Esophagus squamous epithelium (tissue), 5 donors: Measurements from ENCODE around the gene ANGPTL7. TPM values are rescaled to one million over a fixed set of nuclear protein-coding genes. Genes with fewer than 3 reads are reported as not detected.

Experiments
- DNase-seq: peaks from one replicate; lab custom pipeline; 2025; lab: John Stamatoyannopoulos, UW
- H3K27ac ChIP-seq, 4 donors: fragments of 200-600 bp; sonication (generic); one replicate each; pipeline ENCODE4 v1.5.1; 2016 to 2019; ENCODE audit warnings: mild to moderate bottlenecking in 1 of 4
- H3K27me3 ChIP-seq, 4 donors: fragments of 200-600 bp; sonication (generic); 1 replicate in 3 of 4; 2 replicates in 1 of 4; pipeline versions ENCODE4 v1.5.1 to v1.6.0; 2017 to 2021; ENCODE audit warnings: antibody characterized with exemption in 1 of 4
- H3K36me3 ChIP-seq, 3 donors: fragments of 200-600 bp; sonication (generic); one replicate each; pipeline ENCODE4 v1.5.1; 2016 to 2019
- H3K4me1 ChIP-seq, 3 donors: fragments of 200-600 bp; sonication (generic); one replicate each; pipeline ENCODE4 v1.5.1; 2017 to 2019
- H3K4me3 ChIP-seq, 4 donors: fragments of 200-600 bp; sonication (generic); 1 replicate in 3 of 4; 2 replicates in 1 of 4; pipeline ENCODE4 v1.5.1; 2016 to 2019; ENCODE audit warnings: mild to moderate bottlenecking in 2 of 4, moderate library complexity in 1 of 4
- H3K9me3 ChIP-seq, 3 donors: fragments of 200-600 bp; sonication (generic); one replicate each; pipeline ENCODE4 v1.5.1; 2016 to 2019
- POLR2A ChIP-seq, 4 donors: fragments of 450-650 bp; IDR thresholded peaks; one replicate each; pipeline ENCODE4 v1.6.1; 2017; ENCODE audit warnings: antibody characterized with exemption in 4 of 4, mild to moderate bottlenecking in 4 of 4, moderate library complexity in 3 of 4
- WGBS, 2 donors: methylation state at CpG; one replicate each; pipeline ENCODE4 v1.1.5; 2018; 5-methylcytosine and 5-hydroxymethylcytosine counted together
- intact Hi-C: fragments of 100-400 bp; cut with DNase I; formaldehyde crosslinking; loops from one replicate; pipeline ENCODE4 v1.15.0; 2022
- total RNA-seq, 4 donors: library from RNA; depleted of rRNA; stranded (reverse); fragments of >200 nt; gene quantifications; one replicate each; pipeline ENCODE4 v1.1.0, GENCODE V29; 2016
- TF ChIP-seq, protein P1 (sequence below), 6 experiments: fragments of 450-650 bp in 4 of 6; fragments of 200-600 bp in 2 of 6; sonication (generic) in 2 of 6; IDR thresholded peaks; one replicate each; pipeline ENCODE4 v1.5.1; 2016 to 2019; ENCODE audit warnings: antibody characterized with exemption in 6 of 6, mild to moderate bottlenecking in 4 of 6, moderate library complexity in 4 of 6
- donor health status: DM: yes; HTN: yes; CAD: no.

Gene ANGPTL7, protein sequence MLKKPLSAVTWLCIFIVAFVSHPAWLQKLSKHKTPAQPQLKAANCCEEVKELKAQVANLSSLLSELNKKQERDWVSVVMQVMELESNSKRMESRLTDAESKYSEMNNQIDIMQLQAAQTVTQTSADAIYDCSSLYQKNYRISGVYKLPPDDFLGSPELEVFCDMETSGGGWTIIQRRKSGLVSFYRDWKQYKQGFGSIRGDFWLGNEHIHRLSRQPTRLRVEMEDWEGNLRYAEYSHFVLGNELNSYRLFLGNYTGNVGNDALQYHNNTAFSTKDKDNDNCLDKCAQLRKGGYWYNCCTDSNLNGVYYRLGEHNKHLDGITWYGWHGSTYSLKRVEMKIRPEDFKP
- total RNA-seq: 1 to 10 TPM in 2 of 4 donors, not detected in 2; 1.2 to 1.3 TPM

DNA sequence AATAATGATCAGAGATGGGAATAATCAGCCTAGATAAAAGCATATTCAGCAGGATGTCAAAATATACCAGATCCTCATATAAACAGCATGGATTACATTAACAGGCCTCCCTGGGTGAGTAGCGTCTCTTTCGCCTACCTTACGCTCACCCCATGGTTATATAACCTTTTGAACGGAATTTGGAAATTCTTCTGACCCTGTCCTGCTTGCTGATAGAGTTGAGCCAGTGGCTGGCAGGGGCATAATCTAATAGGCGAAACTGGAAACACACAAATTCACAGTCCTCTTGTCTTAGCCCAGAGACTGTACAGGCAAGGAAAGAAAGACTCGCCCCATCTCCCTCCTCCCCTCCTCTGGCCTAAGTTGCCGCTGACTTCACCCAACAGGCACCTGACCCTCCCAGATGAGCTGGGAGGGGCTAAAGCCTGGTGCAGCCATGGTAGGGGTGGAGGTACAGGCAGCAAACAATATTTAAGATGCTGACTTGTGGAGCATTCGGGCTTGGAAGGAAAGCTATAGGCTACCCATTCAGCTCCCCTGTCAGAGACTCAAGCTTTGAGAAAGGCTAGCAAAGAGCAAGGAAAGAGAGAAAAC, at the start of gene ANGPTL7:
Gene ANGPTL7, plus strand, starts transcription at position 498 of the 594 bp plus-strand sequence. CDS start 225 bp downstream, outside the sequence.
- Histone ChIP-seq H3K27ac (no peak within 1 kb of the TSS), H3K4me1 (peaks cover 0 to 6% (median 0%) of the 10 kb centered on the region in 3 donors), H3K27me3 (no peaks in the 10 kb centered on the region), H3K9me3 (no peaks in the 10 kb centered on the region), H3K36me3 (peaks cover 0 to 88% (median 6%) of the 10 kb centered on the region in 3 donors), H3K4me3 (no peak within 1 kb of the TSS)
- intact Hi-C loops: no loop called here
- no peak for TF ChIP-seq POLR2A (IDR thresholded peaks at IDR 0.05)
- TF ChIP-seq, protein P1, sequence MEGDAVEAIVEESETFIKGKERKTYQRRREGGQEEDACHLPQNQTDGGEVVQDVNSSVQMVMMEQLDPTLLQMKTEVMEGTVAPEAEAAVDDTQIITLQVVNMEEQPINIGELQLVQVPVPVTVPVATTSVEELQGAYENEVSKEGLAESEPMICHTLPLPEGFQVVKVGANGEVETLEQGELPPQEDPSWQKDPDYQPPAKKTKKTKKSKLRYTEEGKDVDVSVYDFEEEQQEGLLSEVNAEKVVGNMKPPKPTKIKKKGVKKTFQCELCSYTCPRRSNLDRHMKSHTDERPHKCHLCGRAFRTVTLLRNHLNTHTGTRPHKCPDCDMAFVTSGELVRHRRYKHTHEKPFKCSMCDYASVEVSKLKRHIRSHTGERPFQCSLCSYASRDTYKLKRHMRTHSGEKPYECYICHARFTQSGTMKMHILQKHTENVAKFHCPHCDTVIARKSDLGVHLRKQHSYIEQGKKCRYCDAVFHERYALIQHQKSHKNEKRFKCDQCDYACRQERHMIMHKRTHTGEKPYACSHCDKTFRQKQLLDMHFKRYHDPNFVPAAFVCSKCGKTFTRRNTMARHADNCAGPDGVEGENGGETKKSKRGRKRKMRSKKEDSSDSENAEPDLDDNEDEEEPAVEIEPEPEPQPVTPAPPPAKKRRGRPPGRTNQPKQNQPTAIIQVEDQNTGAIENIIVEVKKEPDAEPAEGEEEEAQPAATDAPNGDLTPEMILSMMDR (IDR thresholded peaks at IDR 0.05): no peak
- WGBS, 2 donors: 90 to 96% methylated on average over 7 of the region's 8 CpGs
- DNase-seq: no peak

DNA sequence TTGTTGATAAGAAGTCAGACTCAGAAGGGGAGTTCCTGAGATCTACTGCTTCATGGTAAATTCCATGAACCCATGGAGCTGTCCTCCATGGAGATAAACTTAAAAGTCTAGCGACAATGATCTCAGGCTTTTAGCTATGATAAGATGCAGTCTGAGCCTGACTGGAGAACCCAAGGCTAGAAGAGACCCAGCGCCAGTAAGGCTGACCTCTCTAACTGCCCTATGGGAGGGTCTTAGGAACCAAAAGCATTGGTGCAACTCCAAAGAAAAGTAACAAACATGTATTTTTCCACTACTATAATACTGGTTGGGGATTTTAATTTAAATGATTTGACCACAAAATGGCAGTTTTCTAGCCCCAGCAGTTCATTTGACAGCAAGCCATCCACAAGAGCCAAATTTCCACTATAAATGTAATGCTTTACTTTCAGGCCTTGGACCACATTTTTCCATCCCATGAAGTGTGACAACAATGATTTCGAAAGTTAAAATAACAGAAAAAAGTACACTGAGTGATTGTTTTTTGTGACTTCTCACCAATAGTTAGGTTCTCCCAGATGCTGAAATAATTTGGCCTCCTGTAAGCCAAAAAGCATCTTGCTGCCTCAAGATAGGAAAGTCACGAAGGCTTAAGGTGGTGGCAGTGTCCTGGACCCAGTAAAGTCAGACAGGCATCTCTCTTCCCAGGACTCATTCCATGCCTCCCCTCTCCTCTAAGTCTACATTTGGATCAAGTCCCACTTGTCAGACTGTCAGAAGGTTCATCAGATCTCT, 46.4 kb upstream of the ANGPTL7 start:
- H3K4me1 ChIP-seq: peaks cover 0 to 53% (median 6%) of the 10 kb centered on the region in 3 donors
- H3K27me3 ChIP-seq: no peaks in the 10 kb centered on the region
- intact Hi-C loops: no loop called here
- TF ChIP-seq, protein P1 (IDR thresholded peaks at IDR 0.05): no peak
- no peak for TF ChIP-seq POLR2A (IDR thresholded peaks at IDR 0.05)
- peaks cover 0 to 92% (median 12%) of the 10 kb centered on the region in 3 donors for H3K36me3 ChIP-seq
- 86 to 87% methylated on average over 3 to 4 of the region's 4 CpGs for WGBS, 2 donors
- no peaks in the 10 kb centered on the region for H3K9me3 ChIP-seq
- DNase-seq: no peak
- no peak overlapping the region for H3K4me3 ChIP-seq
- peak overlapping the region in 1 of 4 donors; percentile 46 for H3K27ac ChIP-seq

DNA sequence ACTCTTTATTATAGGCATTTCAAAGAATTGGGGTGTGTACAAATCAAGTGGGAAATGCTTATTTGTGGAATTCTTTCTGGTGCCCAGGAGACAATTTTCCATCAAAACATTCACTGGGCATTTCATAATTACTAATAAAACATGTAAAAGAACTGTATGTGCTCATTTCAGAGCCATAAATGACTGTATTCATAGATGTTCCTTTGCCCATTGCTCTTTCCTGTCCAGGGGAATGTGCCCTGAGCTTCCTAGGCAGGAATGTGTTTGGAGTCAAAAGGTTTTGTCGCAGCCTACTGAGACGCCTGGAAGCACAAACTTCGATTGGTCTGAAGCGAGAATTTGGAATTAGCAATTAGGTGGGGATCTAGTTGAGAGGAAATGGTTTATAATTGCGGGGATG, 45.8 kb upstream of the ANGPTL7 start:
- intact Hi-C loops: no loop called here
- WGBS, 2 donors: 92 to 98% methylated on average over 5 of the region's 5 CpGs
- Histone ChIP-seq H3K4me1 (peaks cover 0 to 59% (median 9%) of the 10 kb centered on the region in 3 donors), H3K4me3 (no peak overlapping the region), H3K9me3 (no peaks in the 10 kb centered on the region), H3K36me3 (peaks cover 0 to 92% (median 12%) of the 10 kb centered on the region in 3 donors), H3K27me3 (no peaks in the 10 kb centered on the region), H3K27ac (peak overlapping the region in 1 of 4 donors; percentile 46)
- no peak for TF ChIP-seq POLR2A (IDR thresholded peaks at IDR 0.05)
- TF ChIP-seq, protein P1 (IDR thresholded peaks at IDR 0.05): no peak
- no peak for DNase-seq

DNA sequence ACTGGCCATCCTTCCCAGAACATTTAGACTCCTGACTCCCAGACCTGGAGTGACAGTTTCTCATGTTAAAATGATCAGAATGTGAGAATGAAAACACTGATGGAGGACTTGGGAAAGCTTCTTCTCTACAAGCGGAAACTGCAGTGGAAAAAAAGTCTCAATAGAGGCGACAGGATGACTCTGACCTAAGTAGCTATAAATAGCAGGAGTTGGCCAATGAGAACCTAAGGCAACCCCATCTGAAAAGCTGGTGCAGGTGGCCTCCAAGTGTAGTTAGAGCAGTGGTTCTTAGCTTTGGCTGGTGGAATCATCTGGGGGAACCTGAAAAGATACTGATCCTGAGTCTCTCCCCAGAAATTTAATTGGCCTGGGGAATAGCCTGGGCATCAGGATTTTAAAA, 45.2 kb upstream of the ANGPTL7 start:
- Histone ChIP-seq H3K27me3 (no peaks in the 10 kb centered on the region), H3K36me3 (peaks cover 0 to 92% (median 12%) of the 10 kb centered on the region in 3 donors), H3K4me3 (no peak overlapping the region), H3K9me3 (no peaks in the 10 kb centered on the region), H3K27ac (peak overlapping the region in 1 of 4 donors; percentile 46), H3K4me1 (peaks cover 0 to 58% (median 9%) of the 10 kb centered on the region in 3 donors)
- TF ChIP-seq POLR2A (IDR thresholded peaks at IDR 0.05): no peak
- TF ChIP-seq, protein P1 (IDR thresholded peaks at IDR 0.05): no peak
- WGBS, 2 donors: 43 to 70% methylated on average over 2 of the region's 2 CpGs
- intact Hi-C loops: no loop called here
- no peak for DNase-seq
